ENCODE data around the gene CCNY. TPM values are rescaled to one million over a fixed set of nuclear protein-coding genes. Genes with fewer than 3 reads are reported as not detected.

Gene CCNY
- total RNA-seq, 1 experiment from 2014 or later: 62.2 TPM

- H3K4me3 ChIP-seq (replicated peaks in 1 of 2; ENCODE audit: low read depth in 1 of 2, low read length in 2 of 2): no peak overlapping the region
- no peaks in the 10 kb centered on the region for H3K27me3 ChIP-seq (ENCODE audit: insufficient read depth, low read length)
- ATAC-seq (no peak), DNase-seq (ENCODE audit: low read depth, low spot score) (no peak)
- BruUV-seq (replicated peaks): no TSS peak
- intact Hi-C loops (cut with micrococcal nuclease): no loop called here
- H4K20me1 ChIP-seq (ENCODE audit: insufficient read depth): peaks cover 5% of the 10 kb centered on the region; the same call in 1 of the 2 replicates
- peaks cover 96% of the 10 kb centered on the region for H3K79me2 ChIP-seq (ENCODE audit: insufficient read depth, low read length)
- no peak for TF ChIP-seq ELF1 (IDR thresholded peaks at IDR 0.05; ENCODE audit: borderline replicate concordance, low read depth)
- H3K9me2 ChIP-seq (ENCODE audit: insufficient read depth): no peaks in the 10 kb centered on the region
- no peak overlapping the region for H3K4me2 ChIP-seq (ENCODE audit: low read length)
- no peak overlapping the region for H2AFZ ChIP-seq (ENCODE audit: low read depth, low read length, poor library complexity, severe bottlenecking)
- ChIA-PET RAD21 (ENCODE audit: low non-redundant PET in 1 of 2, low total read pairs in 2 of 2, uncharacterized antibody in 2 of 2, unreplicated experiment in 2 of 2) (no interaction called here), POLR2A (no interaction called here), CTCF (no interaction called here)
- no peaks in the 10 kb centered on the region for H3K36me3 ChIP-seq (ENCODE audit: control insufficient read depth in 1 of 2, insufficient read depth in 2 of 2, low read length in 2 of 2)
- no peaks in the 10 kb centered on the region for H3K9me3 ChIP-seq (ENCODE audit: control insufficient read depth in 1 of 2, insufficient read depth in 1 of 2, low read depth in 1 of 2, low read length in 2 of 2)
- H3K27ac ChIP-seq (ENCODE audit: low read depth, low read length): no peak overlapping the region
- peaks cover 8 to 17% of the 10 kb centered on the region in 2 experiments; a peak in 3 of 4 replicates for H3K4me1 ChIP-seq (ENCODE audit: control insufficient read depth in 1 of 2, insufficient read depth in 2 of 2, low read length in 2 of 2)
- H3K9ac ChIP-seq (ENCODE audit: low read length): no peak overlapping the region
Observed at GRCh38 chr10:35456153-35456720, 119.9 kb downstream of the CCNY start.

GRCh38 chr10:35456784-35457183, 120.5 kb downstream of the CCNY start:
- ATAC-seq (no peak), DNase-seq (ENCODE audit: low read depth, low spot score) (no peak)
- Histone ChIP-seq H3K79me2 (ENCODE audit: insufficient read depth, low read length) (peaks cover 96% of the 10 kb centered on the region), H3K4me2 (ENCODE audit: low read length) (no peak overlapping the region), H3K36me3 (ENCODE audit: control insufficient read depth in 1 of 2, insufficient read depth in 2 of 2, low read length in 2 of 2) (no peaks in the 10 kb centered on the region), H2AFZ (ENCODE audit: low read depth, low read length, poor library complexity, severe bottlenecking) (no peak overlapping the region), H3K27me3 (ENCODE audit: insufficient read depth, low read length) (no peaks in the 10 kb centered on the region), H3K9me2 (ENCODE audit: insufficient read depth) (no peaks in the 10 kb centered on the region), H3K9me3 (ENCODE audit: control insufficient read depth in 1 of 2, insufficient read depth in 1 of 2, low read depth in 1 of 2, low read length in 2 of 2) (no peaks in the 10 kb centered on the region), H4K20me1 (ENCODE audit: insufficient read depth) (peaks cover 5% of the 10 kb centered on the region; the same call in 1 of the 2 replicates), H3K4me1 (ENCODE audit: control insufficient read depth in 1 of 2, insufficient read depth in 2 of 2, low read length in 2 of 2) (peaks cover 13 to 20% of the 10 kb centered on the region in 2 experiments; a peak in 3 of 4 replicates), H3K27ac (ENCODE audit: low read depth, low read length) (no peak overlapping the region), H3K9ac (ENCODE audit: low read length) (no peak overlapping the region), H3K4me3 (replicated peaks in 1 of 2; ENCODE audit: low read depth in 1 of 2, low read length in 2 of 2) (no peak overlapping the region)
- no peak for TF ChIP-seq ZFX (IDR thresholded peaks at IDR 0.05)
- TF ChIP-seq SRF (IDR thresholded peaks at IDR 0.05; ENCODE audit: low read depth): no peak
- no peak for TF ChIP-seq MAX (IDR thresholded peaks at IDR 0.05)
- no peak for TF ChIP-seq EZH2phosphoT487 (IDR thresholded peaks at IDR 0.05; ENCODE audit: borderline replicate concordance)
- TF ChIP-seq CBX3 (IDR thresholded peaks at IDR 0.05; ENCODE audit: low read depth): no peak
- TF ChIP-seq JUND (IDR thresholded peaks at IDR 0.05): no peak
- TF ChIP-seq ZBTB33 (IDR thresholded peaks at IDR 0.05; ENCODE audit: extremely low read depth, insufficient replicate concordance, low read length): no peak
- no peak for TF ChIP-seq CTCF (IDR thresholded peaks at IDR 0.05 in 2 of 3, conservative IDR thresholded peaks at IDR 0.05 in 1 of 3; ENCODE audit: borderline replicate concordance in 1 of 3, insufficient read depth in 1 of 3, low read depth in 2 of 3, low read length in 2 of 3)
- ChIA-PET POLR2A (no interaction called here), RAD21 (ENCODE audit: low non-redundant PET in 1 of 2, low total read pairs in 2 of 2, uncharacterized antibody in 2 of 2, unreplicated experiment in 2 of 2) (no interaction called here), CTCF (no interaction called here)
- BruUV-seq (replicated peaks): no TSS peak
- intact Hi-C loops (cut with micrococcal nuclease): no loop called here

All from HCT116 (cell line).